Activated B cell treated with CpG ODN at 0.5 μM for 24 hours (primary cell): ENCODE data around the gene TMEM45A. TPM values are rescaled to one million over a fixed set of nuclear protein-coding genes. Genes with fewer than 3 reads are reported as not detected.

Source experiments
- ATAC-seq: fragments of 200-7000 bp; cut with Tn5 transposase; one replicate; pipeline ENCODE4 v1.10.0; 2021; ENCODE audit warnings: low read depth, mild to moderate bottlenecking, moderate library complexity
- CTCF ChIA-PET: fragments of 350-600 bp; sonication (Branson Sonifier 250); formaldehyde crosslinking; loops from one replicate; lab custom pipeline; 2021; ENCODE audit warnings: antibody characterized with exemption; lab: Charles Lee
- POLR2A ChIA-PET: fragments of 350-600 bp; sonication (Branson Sonifier 250); formaldehyde crosslinking; loops from one replicate; lab custom pipeline; 2021; ENCODE audit warnings: antibody characterized with exemption; lab: Charles Lee
- DNase-seq: peaks from one replicate; pipeline ENCODE4 v3.0.0; 2022
- H3K27ac Mint-ChIP-seq: one replicate; pipeline ENCODE4 v1.8.0; 2020; ENCODE audit warnings: mixed read lengths
- H3K27me3 Mint-ChIP-seq: one replicate; pipeline ENCODE4 v1.8.0; 2021; ENCODE audit warnings: mixed read lengths
- H3K36me3 Mint-ChIP-seq: one replicate; pipeline ENCODE4 v1.8.0; 2021; ENCODE audit warnings: low read depth, mixed read lengths
- H3K4me1 Mint-ChIP-seq: one replicate; pipeline ENCODE4 v1.8.0; 2021; ENCODE audit warnings: mixed read lengths
- H3K4me3 Mint-ChIP-seq: one replicate; pipeline ENCODE4 v1.8.0; 2020; ENCODE audit warnings: mild to moderate bottlenecking, mixed read lengths
- H3K9me3 Mint-ChIP-seq: one replicate; pipeline ENCODE4 v1.8.0; 2020; ENCODE audit warnings: mixed read lengths
- intact Hi-C: fragments of 100-400 bp; cut with micrococcal nuclease; formaldehyde crosslinking; loops from one replicate; pipeline ENCODE4 v1.15.1; 2024
- total RNA-seq: library from RNA; stranded (reverse); gene quantifications from 2 replicates; pipeline ENCODE4 v1.2.3, GENCODE V29; 2022
- TF ChIP-seq, protein P1 (sequence below): fragments of 200-600 bp; IDR thresholded peaks from one replicate; pipeline ENCODE4 v1.8.0; 2022; ENCODE audit warnings: antibody characterized with exemption, mild to moderate bottlenecking

TMEM45A gene
- total RNA-seq, 1 donor from 2014 or later = 0.13 TPM

GRCh38 chr3:100532411-100532810, 40.0 kb downstream of the TMEM45A start:
- H3K27me3 Mint-ChIP-seq = peaks cover 4% of the 10 kb centered on the region
- TF ChIP-seq, protein P1, sequence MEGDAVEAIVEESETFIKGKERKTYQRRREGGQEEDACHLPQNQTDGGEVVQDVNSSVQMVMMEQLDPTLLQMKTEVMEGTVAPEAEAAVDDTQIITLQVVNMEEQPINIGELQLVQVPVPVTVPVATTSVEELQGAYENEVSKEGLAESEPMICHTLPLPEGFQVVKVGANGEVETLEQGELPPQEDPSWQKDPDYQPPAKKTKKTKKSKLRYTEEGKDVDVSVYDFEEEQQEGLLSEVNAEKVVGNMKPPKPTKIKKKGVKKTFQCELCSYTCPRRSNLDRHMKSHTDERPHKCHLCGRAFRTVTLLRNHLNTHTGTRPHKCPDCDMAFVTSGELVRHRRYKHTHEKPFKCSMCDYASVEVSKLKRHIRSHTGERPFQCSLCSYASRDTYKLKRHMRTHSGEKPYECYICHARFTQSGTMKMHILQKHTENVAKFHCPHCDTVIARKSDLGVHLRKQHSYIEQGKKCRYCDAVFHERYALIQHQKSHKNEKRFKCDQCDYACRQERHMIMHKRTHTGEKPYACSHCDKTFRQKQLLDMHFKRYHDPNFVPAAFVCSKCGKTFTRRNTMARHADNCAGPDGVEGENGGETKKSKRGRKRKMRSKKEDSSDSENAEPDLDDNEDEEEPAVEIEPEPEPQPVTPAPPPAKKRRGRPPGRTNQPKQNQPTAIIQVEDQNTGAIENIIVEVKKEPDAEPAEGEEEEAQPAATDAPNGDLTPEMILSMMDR = no peak

DNA sequence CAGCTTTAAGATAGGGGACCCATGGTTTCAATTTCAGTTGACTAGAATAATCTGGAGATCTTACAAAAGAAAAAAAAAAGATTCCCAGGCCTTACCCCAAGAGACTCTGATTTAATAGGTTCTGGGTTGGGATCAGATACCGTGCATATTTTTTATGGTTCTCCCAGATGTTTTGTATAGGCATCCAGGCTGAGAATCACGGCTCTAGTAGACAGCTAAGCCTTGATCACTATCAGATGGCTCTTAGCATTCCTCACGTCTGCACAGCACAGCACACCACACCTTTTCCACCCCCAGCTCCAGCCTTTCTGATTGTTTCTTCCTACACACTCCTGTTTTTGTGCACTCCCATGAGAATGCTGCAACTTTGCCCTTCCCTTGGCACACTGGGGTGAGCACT, 40.8 kb downstream of the TMEM45A start:
- ChIA-PET POLR2A (no interaction called here), CTCF (no interaction called here)
- ATAC-seq = no peak

More at GRCh38 chr3:100532411-100532810, 40.0 kb downstream of the TMEM45A start:
- Mint-ChIP-seq H3K36me3 (no peaks in the 10 kb centered on the region), H3K4me3 (no peak overlapping the region), H3K27ac (no peak overlapping the region), H3K9me3 (no peaks in the 10 kb centered on the region), H3K4me1 (no peaks in the 10 kb centered on the region)
- no peak for DNase-seq
- no peak for ATAC-seq
- intact Hi-C loops = no loop called here
- POLR2A ChIA-PET = no interaction called here
- CTCF ChIA-PET = no interaction called here

DNA sequence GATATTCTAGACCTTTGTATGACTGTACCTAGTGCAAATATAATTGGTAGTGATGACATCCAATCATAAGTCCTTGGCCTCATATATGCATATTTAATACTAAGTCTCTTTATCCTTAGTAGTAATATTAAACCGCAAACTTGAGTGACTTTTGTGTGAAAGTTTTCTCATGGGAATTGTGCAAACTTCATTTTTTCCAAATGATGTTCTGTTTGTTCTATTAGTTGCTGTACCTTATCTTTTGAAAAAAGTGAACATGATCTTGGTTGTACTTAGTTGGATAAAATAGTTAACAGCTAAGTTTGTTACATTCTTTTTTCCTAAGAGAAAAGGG, 43.2 kb downstream of the TMEM45A start:
- H3K9me3 Mint-ChIP-seq = no peaks in the 10 kb centered on the region
- peaks cover 3% of the 10 kb centered on the region for H3K27me3 Mint-ChIP-seq
- CTCF ChIA-PET = no interaction called here
- no peak for ATAC-seq
- POLR2A ChIA-PET = no interaction called here
- TF ChIP-seq, protein P1 = no peak
- DNase-seq = no peak
- intact Hi-C loops = no loop called here
- H3K4me1 Mint-ChIP-seq = no peaks in the 10 kb centered on the region
- no peak overlapping the region for H3K27ac Mint-ChIP-seq
- no peak overlapping the region for H3K4me3 Mint-ChIP-seq
- no peaks in the 10 kb centered on the region for H3K36me3 Mint-ChIP-seq

More for the DNA sequence above, 40.8 kb downstream of the TMEM45A start:
- H3K4me3 Mint-ChIP-seq = no peak overlapping the region
- H3K27me3 Mint-ChIP-seq = peaks cover 5% of the 10 kb centered on the region
- H3K36me3 Mint-ChIP-seq = no peaks in the 10 kb centered on the region
- no peaks in the 10 kb centered on the region for H3K4me1 Mint-ChIP-seq
- DNase-seq = no peak
- no peaks in the 10 kb centered on the region for H3K9me3 Mint-ChIP-seq
- TF ChIP-seq, protein P1 = no peak
- no peak overlapping the region for H3K27ac Mint-ChIP-seq
- intact Hi-C loops = no loop called here

- intact Hi-C loops = no loop called here
- DNase-seq = no peak
- ATAC-seq = no peak
- TF ChIP-seq, protein P1 = no peak
- Mint-ChIP-seq H3K27ac (no peak overlapping the region), H3K4me3 (no peak overlapping the region), H3K27me3 (peaks cover 3% of the 10 kb centered on the region), H3K9me3 (peaks cover 3% of the 10 kb centered on the region), H3K4me1 (no peaks in the 10 kb centered on the region), H3K36me3 (no peaks in the 10 kb centered on the region)
- ChIA-PET CTCF (no interaction called here), POLR2A (no interaction called here)
These were observed 43.7 kb downstream of the TMEM45A start for GRCh38 chr3:100536093-100536492.

DNA sequence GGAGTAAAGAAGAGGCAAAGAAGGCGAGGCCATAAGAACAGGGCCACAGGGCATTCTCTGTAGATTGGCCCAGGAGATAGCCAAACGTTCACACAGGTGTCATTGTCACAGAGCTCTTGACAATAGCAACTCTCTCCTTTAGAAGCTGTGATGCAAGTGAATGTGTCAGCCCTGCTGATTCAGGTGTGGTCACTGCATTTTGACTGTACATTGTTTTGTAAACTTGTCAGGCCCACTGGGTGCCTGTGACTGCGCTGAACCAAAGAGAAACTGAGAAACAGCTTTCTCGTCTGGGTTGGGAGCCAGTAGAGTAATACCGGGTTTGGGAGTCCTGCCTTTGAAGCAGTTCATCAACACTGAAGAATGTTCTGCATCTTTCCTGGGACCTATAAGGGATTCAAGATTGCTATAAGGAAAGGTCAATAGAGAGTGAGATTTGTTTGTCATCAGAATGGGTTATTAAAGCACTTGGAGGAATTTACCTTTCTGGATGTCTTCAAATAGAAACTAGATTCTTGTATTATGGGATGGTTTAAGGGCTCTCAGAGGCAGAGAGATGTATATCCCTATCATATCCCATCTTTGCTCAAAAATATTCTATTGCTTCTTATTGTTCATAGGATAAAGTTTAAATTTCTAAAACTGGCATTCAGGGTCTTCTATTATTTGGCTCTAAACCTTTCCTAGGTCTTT, 45.4 kb downstream of the TMEM45A start:
- Mint-ChIP-seq H3K4me1 (no peaks in the 10 kb centered on the region), H3K4me3 (no peak overlapping the region), H3K27me3 (peaks cover 11% of the 10 kb centered on the region), H3K36me3 (no peaks in the 10 kb centered on the region), H3K9me3 (peaks cover 7% of the 10 kb centered on the region), H3K27ac (no peak overlapping the region)
- ChIA-PET POLR2A (no interaction called here), CTCF (no interaction called here)
- TF ChIP-seq, protein P1 = no peak
- ATAC-seq (no peak), DNase-seq (no peak)
- intact Hi-C loops = no loop called here
